WTC11 (cell line): ENCODE data around the gene PREX1. TPM values are rescaled to one million over a fixed set of nuclear protein-coding genes. Genes with fewer than 3 reads are reported as not detected.
A peak's percentile ranks its signal among the peaks of the same experiment; 100 is the strongest.

Source experiments
- ATAC-seq: fragments of 200-7000 bp; cut with Tn5 transposase; 2 replicates; pipeline ENCODE4 v1.10.0; 2021; ENCODE audit warnings: mild to moderate bottlenecking, moderate library complexity
- CTCF ChIA-PET: fragments of 300-600 bp; sonication (Branson Sonifier 250); formaldehyde crosslinking; loops from one replicate; lab custom pipeline; 2021; ENCODE audit warnings: antibody characterized with exemption; lab: Charles Lee
- POLR2A ChIA-PET: fragments of 350-600 bp; sonication (Branson Sonifier 250); formaldehyde crosslinking; loops from one replicate; lab custom pipeline; 2021; ENCODE audit warnings: antibody characterized with exemption; lab: Charles Lee
- DNase-seq: peaks from one replicate; pipeline ENCODE4 v3.0.0; 2021; ENCODE audit warnings: low spot score
- H3K27ac Mint-ChIP-seq: 2 replicates; pipeline ENCODE4 v1.8.0; 2021; ENCODE audit warnings: mixed read lengths
- H3K27me3 Mint-ChIP-seq: 2 replicates; pipeline ENCODE4 v1.8.0; 2021; ENCODE audit warnings: low read depth, mild to moderate bottlenecking, moderate library complexity, mixed read lengths
- H3K36me3 Mint-ChIP-seq: 2 replicates; pipeline ENCODE4 v1.8.0; 2021; ENCODE audit warnings: mixed read lengths
- H3K4me1 Mint-ChIP-seq: 2 replicates; pipeline ENCODE4 v1.8.0; 2022; ENCODE audit warnings: mixed read lengths
- H3K4me3 Mint-ChIP-seq: 2 replicates; pipeline ENCODE4 v1.8.0; 2021; ENCODE audit warnings: mild to moderate bottlenecking, moderate library complexity, mixed read lengths
- H3K9me3 Mint-ChIP-seq: 2 replicates; pipeline ENCODE4 v1.8.0; 2021; ENCODE audit warnings: mixed read lengths
- ARID4B ChIP-seq: sonication (generic); formaldehyde crosslinking; IDR thresholded peaks from 2 replicates; pipeline ENCODE4 v1.8.0; 2023; ENCODE audit warnings: missing genetic modification reagents, mild to moderate bottlenecking, borderline replicate concordance
- CBFB ChIP-seq: sonication (generic); formaldehyde crosslinking; IDR thresholded peaks from 2 replicates; pipeline ENCODE4 v1.8.1; 2022; ENCODE audit warnings: mild to moderate bottlenecking, low read depth, missing genetic modification reagents
- CREM ChIP-seq: sonication (generic); formaldehyde crosslinking; IDR thresholded peaks from 2 replicates; pipeline ENCODE4 v1.8.1; 2022; ENCODE audit warnings: mild to moderate bottlenecking, missing genetic modification reagents, moderate library complexity
- CTCF ChIP-seq: fragments of 200-600 bp; IDR thresholded peaks from 2 replicates; pipeline ENCODE4 v1.8.0; 2022; ENCODE audit warnings: antibody characterized with exemption
- E2F5 ChIP-seq: sonication (generic); formaldehyde crosslinking; IDR thresholded peaks from 2 replicates; pipeline ENCODE4 v1.8.1; 2022; ENCODE audit warnings: mild to moderate bottlenecking, moderate library complexity, missing genetic modification reagents
- ERG ChIP-seq: fragments of 250-450 bp; sonication (Bioruptor Pico); IDR thresholded peaks from 2 replicates; pipeline ENCODE4 v1.8.0; 2021; ENCODE audit warnings: mild to moderate bottlenecking
- FOXK1 ChIP-seq: sonication (generic); formaldehyde crosslinking; IDR thresholded peaks from 2 replicates; pipeline ENCODE4 v1.8.0; 2022; ENCODE audit warnings: mild to moderate bottlenecking, moderate library complexity, missing genetic modification reagents
- GRHL2 ChIP-seq: fragments of 250-450 bp; sonication (Bioruptor Pico); IDR thresholded peaks from 2 replicates; pipeline ENCODE4 v1.8.0; 2022; ENCODE audit warnings: mild to moderate bottlenecking, moderate library complexity; ENCODE audit not compliant: insufficient replicate concordance, severe bottlenecking
- MXD4 ChIP-seq: fragments of 250-450 bp; sonication (Bioruptor Pico); IDR thresholded peaks from 2 replicates; pipeline ENCODE4 v1.8.0; 2021; ENCODE audit warnings: mild to moderate bottlenecking, moderate library complexity, borderline replicate concordance
- NFYB ChIP-seq: sonication (generic); formaldehyde crosslinking; conservative IDR thresholded peaks from 2 replicates; pipeline ENCODE4 v1.8.0; 2022; ENCODE audit warnings: low read depth, missing genetic modification reagents
- PREB ChIP-seq: sonication (generic); formaldehyde crosslinking; IDR thresholded peaks from 2 replicates; pipeline ENCODE4 v1.8.1; 2022; ENCODE audit warnings: mild to moderate bottlenecking, missing genetic modification reagents, moderate library complexity, borderline replicate concordance
- TCF7 ChIP-seq: sonication (generic); formaldehyde crosslinking; IDR thresholded peaks from 2 replicates; pipeline ENCODE4 v1.8.0; 2022; ENCODE audit warnings: mild to moderate bottlenecking, low read depth, missing genetic modification reagents, moderate library complexity
- TEAD4 ChIP-seq: sonication (generic); formaldehyde crosslinking; IDR thresholded peaks from 2 replicates; pipeline ENCODE4 v1.8.0; 2022; ENCODE audit warnings: mild to moderate bottlenecking, missing genetic modification reagents
- ZNF423 ChIP-seq: fragments of 250-450 bp; sonication (Bioruptor Pico); IDR thresholded peaks from 2 replicates; pipeline ENCODE4 v2.1.2; 2022; ENCODE audit warnings: mild to moderate bottlenecking, moderate library complexity
- ZNF425 ChIP-seq: fragments of 250-450 bp; sonication (Bioruptor Pico); conservative IDR thresholded peaks from 2 replicates; pipeline ENCODE4 v1.9.0; 2021; ENCODE audit warnings: mild to moderate bottlenecking
- total RNA-seq: library from RNA; stranded (reverse); gene quantifications from 3 replicates; pipeline ENCODE4 v1.2.3, GENCODE V29; 2021

PREX1 gene
- total RNA-seq, 1 experiment from 2014 or later, result 17.3 TPM

- no peak for TF ChIP-seq PREB (CRISPR knock-in tag)
- no peak for TF ChIP-seq TCF7 (CRISPR knock-in tag)
- no peak for TF ChIP-seq CREM (CRISPR knock-in tag)
- no peak for TF ChIP-seq TEAD4 (CRISPR knock-in tag)
- no peak for TF ChIP-seq ARID4B
- TF ChIP-seq ZNF423 (CRISPR knock-in tag), result no peak
- no peak for TF ChIP-seq CBFB
- TF ChIP-seq MXD4 (CRISPR knock-in tag), result no peak
- TF ChIP-seq NFYB (CRISPR knock-in tag), result no peak
Observed at GRCh38 chr20:48606172-48606840, 221.5 kb downstream of the PREX1 start (continued).

GRCh38 chr20:48605364-48606171, 222.2 kb downstream of the PREX1 start:
- DNase-seq, result peak; percentile 1
- H3K4me1 Mint-ChIP-seq, result peaks cover 20% of the 10 kb centered on the region
- POLR2A ChIA-PET, result no interaction called here
- CTCF ChIA-PET, result interaction anchor here (1.6 kb wide), 1 partner anchor 15 kb away, joined by 7 read pairs; no protein-coding TSS in a partner anchor
- no peaks in the 10 kb centered on the region for H3K27me3 Mint-ChIP-seq
- TF ChIP-seq CTCF (no peak), GRHL2 (CRISPR knock-in tag) (no peak), ERG (CRISPR knock-in tag) (no peak), FOXK1 (CRISPR knock-in tag) (no peak), ZNF425 (CRISPR knock-in tag) (no peak), E2F5 (CRISPR knock-in tag) (no peak)
- TF ChIP-seq, all 79 proteins: peak for 0
- Mint-ChIP-seq H3K36me3 (no peaks in the 10 kb centered on the region), H3K4me3 (no peak overlapping the region), H3K9me3 (no peaks in the 10 kb centered on the region), H3K27ac (no peak overlapping the region)
- ATAC-seq, result no peak
